SW 1271 (cell line): ENCODE results near the gene CCDC192.
"Not testable (repeated sequence)": the region's sequence is repeated elsewhere in the genome, so short reads cannot be mapped to it uniquely, and the experiment has no call there.

Experiments
- DNase-seq, 2 experiments: peaks; one replicate each; lab custom pipeline; 2025; lab: John Stamatoyannopoulos, UW

The CCDC192 gene

DNA sequence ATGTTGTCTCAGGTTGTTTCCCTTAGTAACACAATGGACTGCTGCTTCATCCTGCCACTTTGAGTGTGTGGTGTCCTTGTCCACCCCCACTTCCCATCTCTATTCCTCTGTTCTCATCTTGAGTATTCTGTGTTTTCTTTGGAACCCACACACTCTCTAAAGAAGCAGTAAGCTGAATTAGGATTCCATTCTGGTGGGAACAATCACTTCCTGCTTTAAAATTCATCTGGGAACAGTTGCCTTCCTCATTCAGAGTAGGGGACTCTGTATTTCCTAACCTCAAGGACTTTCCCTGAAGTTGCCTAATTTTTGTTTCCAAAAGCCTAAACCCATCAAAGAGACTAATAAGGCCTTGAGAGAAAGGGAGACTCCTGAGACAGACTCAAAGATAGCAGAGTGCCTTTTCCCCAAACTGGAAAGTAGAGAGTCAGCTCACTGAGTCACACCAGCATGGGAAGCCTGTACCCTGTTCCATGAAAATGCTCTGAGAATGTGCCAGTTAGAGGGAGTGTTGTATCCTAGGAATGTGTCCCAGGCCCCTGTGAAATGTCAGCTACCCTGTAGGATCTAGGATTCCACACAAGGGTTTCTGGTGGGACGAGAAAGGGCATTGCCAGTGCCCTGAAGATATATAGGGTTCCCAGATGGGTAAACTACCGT is 63.6 kb downstream of the CCDC192 start:
- DNase-seq: no peak

DNA sequence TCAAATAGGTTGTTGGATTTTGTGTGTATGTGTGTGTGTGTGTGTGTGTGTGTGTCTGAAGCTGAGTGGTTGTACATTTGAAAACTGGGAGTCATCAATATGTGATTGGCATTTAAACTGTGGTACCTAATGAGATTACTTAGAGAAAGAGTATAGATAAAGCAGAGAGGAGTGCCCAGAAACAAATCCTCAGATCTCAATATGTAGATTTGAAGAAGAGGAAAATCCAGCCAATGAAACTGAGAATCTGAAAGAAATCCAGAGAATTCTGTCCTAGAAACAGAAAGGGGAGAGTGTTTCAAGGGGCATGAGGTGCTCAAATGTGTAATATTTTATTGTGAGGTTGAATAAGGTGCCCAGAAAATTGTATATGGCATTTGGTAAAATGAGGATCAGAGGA is 66.2 kb downstream of the CCDC192 start:
- no peak for DNase-seq

DNA sequence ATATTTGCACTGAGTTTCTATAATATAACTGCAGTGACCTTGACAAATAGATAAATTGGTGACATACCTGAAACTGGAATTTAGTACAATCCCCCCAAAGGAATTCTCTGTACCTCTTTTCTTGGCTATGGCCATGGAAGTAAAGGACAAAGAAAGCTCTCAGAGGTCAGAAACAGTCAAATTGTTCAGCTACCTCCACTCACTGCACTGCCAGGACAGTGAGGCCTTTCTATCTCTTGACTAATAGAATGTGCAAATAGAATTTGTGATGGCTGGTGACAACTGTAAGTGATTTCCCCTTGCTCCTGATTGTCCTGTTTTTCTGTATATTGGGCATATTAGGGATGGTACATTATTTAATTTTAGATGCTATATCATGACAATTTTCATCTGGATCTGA is 67.1 kb downstream of the CCDC192 start:
- no peak for DNase-seq

DNA sequence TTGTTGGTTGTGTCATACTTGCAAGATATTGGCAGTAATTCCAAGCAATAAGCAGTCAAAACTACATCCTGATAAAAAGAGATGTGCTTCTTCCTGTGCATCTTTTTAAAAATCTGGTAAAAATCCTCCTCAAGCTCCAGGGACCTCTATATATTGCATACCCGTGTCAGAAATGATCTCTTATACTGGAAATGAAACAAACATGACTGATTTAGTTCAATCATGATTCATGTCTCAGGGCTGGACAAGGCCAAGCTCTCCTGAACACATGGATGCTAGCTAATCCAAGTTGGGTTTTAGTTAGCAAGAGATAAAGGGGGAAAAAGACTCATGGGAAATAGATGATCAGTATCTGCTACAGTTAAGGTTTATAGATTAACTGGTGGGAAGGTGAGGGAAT is 69.3 kb downstream of the CCDC192 start:
- DNase-seq: no peak

DNA sequence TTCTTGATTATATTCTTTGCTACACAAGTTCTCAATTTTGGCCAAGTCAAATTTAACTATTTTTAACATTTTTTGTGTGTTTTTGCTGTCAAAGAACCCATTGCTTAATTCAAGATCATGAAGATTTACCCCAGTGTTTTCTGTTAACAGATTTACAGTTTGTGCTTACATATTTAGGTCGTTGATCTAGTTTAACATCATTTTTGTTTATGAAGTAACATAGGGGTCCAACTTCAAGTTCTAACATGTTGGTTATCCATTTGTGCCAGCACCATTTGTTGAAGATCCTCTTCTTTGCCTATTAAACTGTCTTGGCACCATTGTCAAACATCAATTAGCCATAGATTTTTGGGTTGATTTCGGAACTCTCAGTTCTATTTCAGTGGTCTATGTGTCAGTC is 71.0 kb downstream of the CCDC192 start:
- DNase-seq: no peak

DNA sequence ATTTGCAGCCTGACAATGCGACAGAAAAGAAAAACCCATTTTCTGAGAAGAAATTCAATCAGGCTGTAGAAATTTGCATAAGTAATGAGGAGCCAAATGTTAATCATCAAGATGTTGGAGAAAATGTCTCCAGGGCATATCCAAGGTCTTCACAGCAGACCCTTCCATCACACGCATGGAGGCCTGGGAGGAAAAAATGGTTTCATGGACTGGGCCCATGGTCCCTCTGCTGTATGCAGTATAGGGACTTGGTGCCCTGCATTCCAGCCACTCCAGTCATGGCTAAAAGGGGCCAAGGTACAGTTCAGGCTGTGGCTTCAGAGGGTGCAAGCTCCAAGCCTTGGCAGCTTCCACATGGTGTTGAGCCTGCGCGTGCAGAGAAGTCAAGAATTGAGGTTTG is 73.3 kb downstream of the CCDC192 start:
- no peak for DNase-seq

DNA sequence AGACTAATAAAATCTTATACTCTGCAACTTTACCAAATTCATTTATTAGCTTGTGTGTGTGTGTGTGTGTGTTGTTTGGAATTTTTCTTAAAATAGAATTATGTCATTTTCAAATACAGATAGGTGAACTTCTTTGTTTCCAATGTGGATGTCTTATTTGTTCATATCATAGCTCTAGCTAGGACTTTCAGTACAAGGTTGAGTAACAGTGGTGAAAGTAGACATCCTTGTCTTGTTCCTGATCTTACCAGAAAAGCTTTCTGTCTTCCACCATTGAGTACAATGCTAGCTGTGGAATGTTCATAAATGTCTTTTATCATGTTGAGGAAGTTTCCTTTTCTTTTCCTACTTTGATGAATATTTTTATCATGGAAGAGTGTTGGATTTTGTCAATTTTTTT is 74.8 kb downstream of the CCDC192 start:
- DNase-seq: no peak

DNA sequence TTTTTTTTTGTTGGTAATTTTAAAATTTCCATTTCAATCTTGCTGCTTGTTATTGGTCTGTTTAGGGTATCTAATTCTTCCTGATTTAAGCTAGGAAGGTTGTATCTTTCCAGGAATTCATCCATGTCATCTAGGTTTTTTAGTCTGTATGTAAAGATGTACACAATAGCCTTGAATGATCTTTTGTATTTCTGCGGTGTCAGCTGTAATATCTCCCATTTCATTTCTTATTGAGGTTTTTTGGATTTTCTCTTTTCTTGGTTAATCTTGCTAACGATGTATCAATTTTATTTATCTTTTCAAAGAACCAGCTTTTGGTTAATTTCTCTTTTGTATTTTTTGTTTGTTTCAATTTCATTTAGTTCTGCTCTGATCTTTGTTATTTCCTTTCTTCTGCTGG is 79.3 kb downstream of the CCDC192 start:
- not testable (repeated sequence) for DNase-seq

DNA sequence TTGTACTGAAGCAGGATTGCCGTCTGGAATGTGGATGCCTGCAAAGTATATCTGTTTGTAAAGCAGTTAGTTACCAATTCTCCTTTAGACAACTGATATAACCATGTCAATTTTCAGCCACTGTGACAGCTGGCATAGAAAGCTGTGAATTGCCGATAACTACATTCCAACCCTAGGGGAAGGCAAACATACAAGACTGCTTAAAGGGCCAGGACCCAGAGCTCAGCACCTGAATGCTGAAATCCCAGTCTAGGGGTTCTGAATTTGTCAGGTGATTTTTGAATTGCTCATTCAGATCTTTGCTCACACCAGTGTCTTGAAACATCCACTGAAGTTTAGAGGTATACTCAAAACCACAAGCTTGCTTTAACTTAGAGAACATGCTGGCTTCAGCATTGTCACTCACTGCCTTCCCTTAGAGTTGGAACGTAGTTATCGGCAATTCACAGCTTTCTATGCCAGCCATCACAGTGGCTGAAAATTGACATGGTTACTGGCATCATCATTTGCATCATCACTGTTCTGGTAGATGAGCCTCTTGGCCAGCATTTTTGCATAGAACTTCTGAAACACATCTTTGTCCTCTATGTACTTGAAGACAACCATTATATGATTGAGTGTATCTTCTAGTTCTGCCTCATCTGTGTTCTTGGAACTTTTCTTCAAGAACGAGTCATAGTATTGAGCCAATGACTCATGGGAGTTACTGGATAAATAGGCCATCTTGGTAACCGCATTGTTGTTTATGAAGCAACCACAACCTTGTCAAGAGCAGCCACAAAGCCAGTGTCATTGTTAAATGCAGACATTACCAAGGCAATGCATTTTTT is 82.1 kb downstream of the CCDC192 start:
- no peak for DNase-seq

DNA sequence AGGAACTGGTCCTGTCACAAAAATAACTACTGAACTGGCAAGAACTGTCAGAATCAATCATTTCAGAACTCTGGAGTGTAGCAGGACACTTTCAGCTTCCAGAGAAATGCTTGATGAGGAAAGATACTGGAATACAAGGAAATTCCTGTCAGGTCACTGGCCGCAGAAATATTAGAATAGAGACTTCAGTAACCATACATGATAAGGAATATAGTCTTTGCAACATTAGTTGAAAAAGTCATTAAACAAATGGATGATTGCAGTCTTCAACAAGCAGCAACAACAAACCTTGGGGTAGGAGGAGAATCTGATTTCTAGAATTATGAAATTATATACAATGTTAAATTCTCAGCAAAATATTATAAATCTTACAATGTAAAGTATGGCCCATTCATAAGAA is 88.2 kb downstream of the CCDC192 start:
- no peak for DNase-seq

DNA sequence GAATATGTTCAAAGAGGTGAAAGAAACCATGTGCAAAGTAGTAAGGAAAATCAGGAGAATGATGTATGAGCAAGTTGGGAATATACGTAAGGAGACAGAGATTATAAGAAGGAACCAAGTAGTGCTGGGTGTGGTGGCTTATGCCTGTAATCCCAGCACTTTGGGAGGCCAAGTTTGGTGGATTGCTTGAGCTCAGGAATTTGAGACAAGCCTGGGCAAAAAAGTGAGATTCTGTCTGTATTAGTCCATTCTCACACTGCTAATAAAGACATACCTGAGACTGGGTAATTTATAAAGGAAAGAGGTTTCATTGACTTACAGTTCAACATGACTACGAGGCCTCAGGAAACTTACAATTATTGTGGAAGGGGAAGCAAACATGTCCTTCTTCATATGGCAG is 88.7 kb downstream of the CCDC192 start:
- DNase-seq: not testable (repeated sequence)

DNA sequence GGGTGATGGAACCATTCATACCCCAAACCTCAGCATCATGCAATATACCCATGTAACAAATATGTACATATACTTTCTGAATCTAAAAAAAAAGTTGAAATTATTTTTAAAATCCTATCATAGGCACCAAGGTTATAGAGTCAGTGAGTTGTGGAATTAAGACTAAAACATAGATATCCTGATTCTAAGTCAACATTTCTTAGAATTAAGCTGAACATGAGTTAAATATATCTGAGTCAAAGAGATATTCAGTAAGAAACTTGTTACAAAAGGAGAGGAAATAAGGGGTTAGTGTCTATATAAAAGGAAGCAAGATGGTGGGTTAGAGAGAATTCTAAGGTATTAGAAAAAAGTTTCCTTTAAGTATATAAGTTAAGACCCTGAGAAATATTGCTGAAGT is 89.9 kb downstream of the CCDC192 start:
- DNase-seq: no peak

DNA sequence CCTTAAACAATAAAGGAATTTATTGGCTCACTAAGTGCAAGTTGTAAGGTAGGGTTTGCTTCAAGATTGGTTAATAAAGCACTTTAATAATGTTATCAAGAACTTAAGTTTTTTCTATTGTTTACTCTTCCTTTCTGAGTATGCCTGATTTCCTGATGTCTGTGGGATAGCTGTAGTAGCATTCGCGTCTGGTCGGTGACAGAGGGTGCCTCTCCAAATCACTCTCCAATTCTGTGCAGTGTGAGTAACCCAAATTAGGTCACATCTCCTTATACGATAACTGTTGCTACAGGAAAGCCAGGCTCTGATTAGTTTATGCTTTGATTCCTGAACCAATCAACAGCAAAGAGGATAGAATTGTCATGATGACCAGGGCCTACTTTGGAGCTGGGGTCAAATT is 90.7 kb downstream of the CCDC192 start:
- no peak for DNase-seq

DNA sequence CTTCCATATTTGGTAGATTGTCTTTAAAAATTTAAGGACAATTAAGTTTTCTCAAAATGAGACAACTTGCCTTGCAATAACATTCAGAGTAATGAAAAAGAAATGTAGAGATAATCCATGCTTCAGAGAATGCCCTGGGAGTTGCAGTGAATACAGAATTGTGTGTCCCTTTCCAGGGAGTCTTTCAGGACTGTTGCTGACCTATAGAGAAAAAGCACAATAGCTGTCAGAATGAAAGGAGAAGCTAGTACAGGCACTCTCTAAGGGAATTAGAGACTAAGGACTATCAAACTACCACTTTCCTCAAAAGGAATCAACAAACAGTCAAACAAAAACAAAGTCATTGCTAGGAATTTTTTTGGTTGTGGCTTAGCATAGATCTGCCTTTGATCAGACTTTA is 93.0 kb downstream of the CCDC192 start:
- DNase-seq: no peak

DNA sequence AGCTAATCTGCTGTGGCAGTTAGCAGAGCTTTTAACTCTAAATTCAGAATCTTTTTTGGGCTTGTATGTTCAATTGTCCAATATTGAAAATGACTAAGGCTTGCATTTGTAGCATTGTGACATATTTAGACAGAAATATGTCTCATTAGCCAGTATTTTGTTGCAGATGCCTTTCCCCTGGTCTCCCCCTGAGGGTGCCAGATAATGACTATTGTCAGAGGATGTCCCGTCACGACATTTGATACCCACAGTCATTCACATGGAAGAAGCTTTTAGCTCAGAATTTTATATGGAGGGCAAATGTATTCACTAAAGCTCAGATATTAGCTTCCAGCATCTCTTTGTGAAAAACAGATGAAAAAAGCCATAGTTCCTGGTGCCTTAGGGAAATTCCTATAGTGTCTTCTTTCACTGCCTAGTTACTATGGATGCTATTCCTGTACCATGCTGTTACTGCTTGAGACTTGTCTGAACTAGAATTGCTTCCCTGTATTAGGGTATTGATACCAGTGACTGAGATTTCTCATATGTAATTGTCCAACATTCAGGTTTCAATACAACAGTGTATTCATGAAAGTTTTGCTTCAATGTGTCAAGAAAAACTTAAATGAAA is 96.2 kb downstream of the CCDC192 start:
- no peak for DNase-seq

DNA sequence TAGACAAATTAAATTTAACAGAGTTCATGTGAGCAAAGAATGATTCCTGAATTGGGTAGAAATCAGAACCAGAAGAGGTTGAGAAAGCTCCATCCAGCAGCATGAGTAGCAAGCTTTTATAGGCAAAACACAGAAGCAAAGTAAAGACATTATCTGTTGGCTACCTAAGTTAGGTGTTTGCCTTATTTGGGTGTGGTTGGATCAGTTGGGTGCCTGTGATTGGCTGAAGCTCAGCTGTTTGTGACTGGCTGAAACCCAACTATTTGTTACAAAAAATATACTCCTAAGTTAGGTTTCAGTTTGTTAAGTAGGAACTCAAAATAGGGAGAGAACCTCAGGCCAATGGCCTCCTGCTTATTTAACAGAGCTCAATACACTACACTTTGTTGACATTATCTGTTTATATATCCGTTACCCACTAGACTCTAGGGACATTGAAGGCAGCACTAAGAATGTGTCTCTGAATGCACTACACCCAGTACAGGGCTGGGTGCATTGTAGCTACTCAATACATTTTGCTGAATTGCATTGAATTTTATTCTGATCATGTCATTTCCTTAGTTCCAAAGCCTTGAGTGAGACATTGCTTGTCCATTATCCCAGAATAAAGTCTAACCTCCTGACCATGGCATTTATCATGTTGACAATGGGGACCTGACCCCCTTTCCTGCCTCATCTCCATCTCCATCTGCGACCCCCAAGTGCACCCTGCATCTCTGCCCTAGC is 98.7 kb downstream of the CCDC192 start:
- peak in 1 of 2 experiments; percentile 36 for DNase-seq

DNA sequence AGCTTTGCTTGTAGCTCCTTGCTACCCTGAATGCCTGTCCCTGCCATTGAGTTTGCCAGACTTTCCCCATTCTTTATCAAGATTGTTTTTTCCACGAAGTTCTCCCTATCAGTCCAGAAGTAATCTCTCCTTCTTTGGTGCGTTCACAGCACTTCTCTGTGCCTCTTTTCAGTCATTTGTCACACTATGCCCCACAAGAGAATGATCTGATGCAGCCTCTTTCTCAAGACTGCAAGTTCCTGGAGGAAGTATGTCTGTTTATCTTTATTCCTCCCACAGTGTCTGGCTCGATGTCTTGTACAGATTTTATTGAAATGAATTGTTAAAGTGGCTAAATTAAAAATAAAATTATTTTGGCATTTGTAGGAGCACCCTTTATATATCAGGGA is 99.3 kb downstream of the CCDC192 start:
- no peak for DNase-seq

DNA sequence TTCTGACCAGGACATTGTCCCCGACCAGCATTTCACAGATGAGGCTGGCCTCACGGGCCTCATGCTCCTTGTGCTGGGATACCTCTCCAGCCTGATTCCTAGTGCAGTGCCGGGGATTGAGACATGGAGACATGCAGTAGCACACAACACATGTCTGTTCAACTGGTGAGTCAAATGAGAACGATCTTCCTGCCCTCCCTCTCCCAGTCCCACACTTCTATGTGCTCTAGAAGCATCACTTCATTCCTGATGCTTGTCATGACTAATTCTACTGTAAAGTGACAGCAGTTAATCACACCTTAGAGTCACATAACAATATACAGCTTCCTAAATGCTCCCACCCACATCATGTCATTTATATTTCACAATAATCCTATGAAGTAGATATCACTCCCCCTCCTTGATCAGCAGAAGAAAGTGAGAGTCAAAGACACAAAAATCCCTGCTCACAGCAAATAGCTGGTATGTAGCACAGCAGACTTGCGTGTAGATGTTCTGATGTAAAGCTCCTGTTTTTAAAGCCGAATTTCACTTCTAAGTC is 101.8 kb downstream of the CCDC192 start:
- DNase-seq: no peak

DNA sequence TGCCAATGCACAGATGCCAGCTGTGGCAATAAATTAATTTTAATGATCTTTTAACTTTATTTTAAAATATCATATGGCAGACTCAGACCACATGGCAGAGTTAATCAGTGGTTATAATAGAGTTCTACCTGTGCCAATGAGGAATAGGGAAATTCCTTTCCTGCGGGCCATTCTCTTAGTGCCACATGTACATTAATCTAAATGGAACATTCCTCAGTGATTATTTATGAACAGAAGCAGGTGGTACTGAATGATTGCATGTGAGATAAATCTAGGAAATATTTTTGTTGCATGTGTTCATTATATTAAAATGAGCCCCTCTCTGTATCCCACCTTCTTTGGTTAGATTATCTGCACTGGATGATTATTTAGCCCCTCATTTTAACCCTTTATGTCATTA is 102.3 kb downstream of the CCDC192 start:
- DNase-seq: no peak

DNA sequence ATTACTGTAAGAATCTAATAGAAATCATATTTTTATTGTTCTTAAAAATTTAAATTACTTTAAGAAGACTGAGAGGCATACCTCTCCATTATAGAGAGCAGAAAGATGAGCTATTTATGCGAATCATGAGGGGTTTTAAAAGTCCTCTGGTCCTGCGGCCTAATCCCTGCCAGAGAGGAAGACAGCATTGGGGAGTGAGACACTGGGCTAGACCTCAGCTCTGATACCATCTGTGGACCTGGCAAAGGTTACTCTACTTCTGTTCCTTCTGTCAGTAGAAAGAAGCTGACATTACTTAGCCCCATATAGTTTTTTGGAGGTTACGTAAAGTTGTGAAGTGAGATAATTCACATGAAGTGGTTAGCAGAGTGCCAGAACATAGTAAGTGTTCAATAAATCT is 103.6 kb downstream of the CCDC192 start:
- no peak for DNase-seq

DNA sequence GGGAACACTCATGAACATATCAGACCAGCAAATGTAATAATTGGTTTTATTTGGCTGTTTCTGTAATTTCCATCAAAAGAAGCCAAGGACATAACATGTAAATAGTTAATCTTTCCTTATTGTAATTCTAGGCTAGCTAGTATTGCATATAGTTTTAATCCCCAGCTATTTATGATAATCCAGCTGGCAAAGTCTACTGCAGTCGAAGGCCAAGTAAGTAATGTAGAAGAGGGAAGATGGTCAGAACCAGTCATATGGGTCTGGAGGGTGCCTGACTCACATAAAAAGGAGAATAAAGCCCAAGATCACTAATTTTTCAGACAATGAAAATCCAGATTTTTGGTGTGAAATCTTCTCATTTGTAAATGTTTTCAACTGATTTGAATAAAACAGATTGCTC is 106.3 kb downstream of the CCDC192 start:
- no peak for DNase-seq

DNA sequence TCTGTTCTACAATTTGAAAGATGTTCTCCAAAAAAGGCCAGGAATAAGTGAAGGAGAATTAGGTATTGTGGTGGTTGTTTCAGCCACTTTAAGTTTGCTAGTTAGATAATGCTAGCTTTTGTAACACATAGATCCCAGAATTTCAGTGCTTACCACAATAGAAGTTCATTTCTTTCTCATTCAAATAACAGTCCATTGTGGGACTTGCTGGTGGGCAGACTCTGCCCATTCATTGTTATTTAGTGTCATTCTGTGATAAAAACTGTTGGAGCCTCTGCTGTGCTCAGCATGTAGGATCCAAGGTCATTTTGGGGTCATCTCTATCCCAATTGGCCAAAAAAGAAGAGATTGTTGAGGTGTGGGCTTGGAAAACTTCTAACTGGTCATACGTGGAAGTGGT is 106.8 kb downstream of the CCDC192 start:
- DNase-seq: no peak
